CD4-positive, alpha-beta T cell (primary cell): Measurements from ENCODE around the gene MNX1. TPM values are rescaled to one million over a fixed set of nuclear protein-coding genes. Genes with fewer than 3 reads are reported as not detected.

ENCODE experiments used
- ATAC-seq: fragments of 200-7000 bp; cut with Tn5 transposase; one replicate; pipeline ENCODE4 v1.10.0; 2022; ENCODE audit warnings: mild to moderate bottlenecking; ENCODE audit not compliant: poor library complexity
- CTCF ChIA-PET: fragments of 350-600 bp; sonication (Branson Sonifier 250); formaldehyde crosslinking; loops from one replicate; lab custom pipeline; 2021; ENCODE audit warnings: antibody characterized with exemption, inconsistent platforms; lab: Charles Lee
- POLR2A ChIA-PET: fragments of 350-600 bp; sonication (Branson Sonifier 250); formaldehyde crosslinking; loops from one replicate; lab custom pipeline; 2021; ENCODE audit warnings: antibody characterized with exemption, inconsistent platforms; lab: Charles Lee
- DNase-seq, 14 experiments: peaks; one replicate each; pipeline ENCODE4 v3.0.0-alpha.2; 2013 to 2020; ENCODE audit warnings: mixed read lengths in 2 of 14
- H3K27ac ChIP-seq, 2 donors: one replicate each; pipeline versions ENCODE4 v1.5.1 to v1.7.0; 2013; ENCODE audit warnings: low read length in 2 of 2, low read depth in 1 of 2, mild to moderate bottlenecking in 1 of 2
- H3K27me3 ChIP-seq, 2 experiments: 1 replicate in 1 of 2; 2 replicates in 1 of 2; pipeline versions ENCODE4 v1.6.1 to v1.7.0; 2013; ENCODE audit warnings: low read length in 2 of 2, control low read depth in 1 of 2, mild to moderate bottlenecking in 1 of 2, moderate library complexity in 1 of 2; ENCODE audit not compliant: insufficient read depth in 2 of 2, control insufficient read depth in 1 of 2
- H3K36me3 ChIP-seq: one replicate; pipeline ENCODE4 v1.6.1; 2013; ENCODE audit warnings: low read length, control low read depth; ENCODE audit not compliant: insufficient read depth
- H3K4me1 ChIP-seq: one replicate; pipeline ENCODE4 v1.6.1; 2013; ENCODE audit warnings: low read length, control low read depth; ENCODE audit not compliant: insufficient read depth
- H3K4me3 ChIP-seq: one replicate; pipeline ENCODE4 v1.5.1; 2013; ENCODE audit warnings: mild to moderate bottlenecking, low read length, moderate library complexity
- H3K9me3 ChIP-seq, 2 experiments: 1 replicate in 1 of 2; 2 replicates in 1 of 2; pipeline versions ENCODE4 v1.6.1 to v1.7.0; 2013; ENCODE audit warnings: low read length in 2 of 2, mild to moderate bottlenecking in 2 of 2, control low read depth in 1 of 2, moderate library complexity in 1 of 2; ENCODE audit not compliant: control insufficient read depth in 1 of 2, insufficient read depth in 1 of 2
- H3K27ac Mint-ChIP-seq: one replicate; pipeline ENCODE4 v1.8.0; 2020; ENCODE audit warnings: mixed read lengths
- H3K27me3 Mint-ChIP-seq: one replicate; pipeline ENCODE4 v1.8.0; 2021; ENCODE audit warnings: mixed read lengths
- H3K36me3 Mint-ChIP-seq: one replicate; pipeline ENCODE4 v1.8.0; 2021; ENCODE audit warnings: low read depth, mixed read lengths
- H3K4me1 Mint-ChIP-seq: one replicate; pipeline ENCODE4 v1.8.0; 2021; ENCODE audit warnings: low read depth, mixed read lengths
- H3K4me3 Mint-ChIP-seq: one replicate; pipeline ENCODE4 v1.8.0; 2020; ENCODE audit warnings: mild to moderate bottlenecking, mixed read lengths
- H3K9me3 Mint-ChIP-seq: one replicate; pipeline ENCODE4 v1.8.0; 2020; ENCODE audit warnings: mixed read lengths
- intact Hi-C, 2 experiments: fragments of 100-400 bp; cut with DNase I in 1 of 2; cut with micrococcal nuclease in 1 of 2; formaldehyde crosslinking; loops; one replicate each; pipeline versions ENCODE4 v1.15.1 to v1.9.0; 2023 to 2025; cut with DNase I, micrococcal nuclease
- total RNA-seq, 174 experiments: library from RNA in 2 of 174; stranded (reverse) in 2 of 174; gene quantifications; one replicate each; pipeline ENCODE4 v1.2.3 and lab custom pipeline; 2021 to 2026
- TF ChIP-seq, protein P1 (sequence below): fragments of 200-600 bp; IDR thresholded peaks from one replicate; pipeline ENCODE4 v1.8.0; 2022; ENCODE audit warnings: antibody characterized with exemption, mild to moderate bottlenecking

The MNX1 gene
- total RNA-seq, 2 experiments from 2014 or later, result 0.14 TPM; not detected in 1

DNA sequence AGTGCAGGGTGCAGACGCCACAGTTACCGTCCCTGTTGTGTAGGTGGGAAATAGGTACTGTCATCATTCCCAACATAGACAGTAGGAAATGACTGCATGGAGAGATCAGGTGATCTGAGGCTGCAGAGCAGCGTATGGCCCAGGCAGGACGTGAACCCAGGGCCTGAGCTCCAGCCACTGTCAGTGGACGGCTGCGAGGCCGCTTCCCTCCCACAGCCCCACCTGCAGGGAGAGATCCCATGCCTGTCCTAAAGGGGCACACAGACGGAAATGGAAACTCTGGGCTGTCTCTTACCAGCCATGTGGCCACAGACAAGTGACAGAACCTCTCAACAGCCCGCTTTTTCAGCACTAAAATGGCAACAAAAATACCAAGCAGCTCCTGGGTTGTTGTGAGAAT, 44.5 kb upstream of the MNX1 start:
- H3K4me3 ChIP-seq, result no peak overlapping the region
- TF ChIP-seq, protein P1, sequence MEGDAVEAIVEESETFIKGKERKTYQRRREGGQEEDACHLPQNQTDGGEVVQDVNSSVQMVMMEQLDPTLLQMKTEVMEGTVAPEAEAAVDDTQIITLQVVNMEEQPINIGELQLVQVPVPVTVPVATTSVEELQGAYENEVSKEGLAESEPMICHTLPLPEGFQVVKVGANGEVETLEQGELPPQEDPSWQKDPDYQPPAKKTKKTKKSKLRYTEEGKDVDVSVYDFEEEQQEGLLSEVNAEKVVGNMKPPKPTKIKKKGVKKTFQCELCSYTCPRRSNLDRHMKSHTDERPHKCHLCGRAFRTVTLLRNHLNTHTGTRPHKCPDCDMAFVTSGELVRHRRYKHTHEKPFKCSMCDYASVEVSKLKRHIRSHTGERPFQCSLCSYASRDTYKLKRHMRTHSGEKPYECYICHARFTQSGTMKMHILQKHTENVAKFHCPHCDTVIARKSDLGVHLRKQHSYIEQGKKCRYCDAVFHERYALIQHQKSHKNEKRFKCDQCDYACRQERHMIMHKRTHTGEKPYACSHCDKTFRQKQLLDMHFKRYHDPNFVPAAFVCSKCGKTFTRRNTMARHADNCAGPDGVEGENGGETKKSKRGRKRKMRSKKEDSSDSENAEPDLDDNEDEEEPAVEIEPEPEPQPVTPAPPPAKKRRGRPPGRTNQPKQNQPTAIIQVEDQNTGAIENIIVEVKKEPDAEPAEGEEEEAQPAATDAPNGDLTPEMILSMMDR, result no peak
- no peaks in the 10 kb centered on the region for H3K9me3 Mint-ChIP-seq
- no peak overlapping the region for H3K27ac ChIP-seq
- CTCF ChIA-PET, result no interaction called here
- H3K36me3 ChIP-seq, result no peaks in the 10 kb centered on the region
- H3K9me3 ChIP-seq, result peaks cover 0 to 12% of the 10 kb centered on the region in 2 experiments
- DNase-seq, result no peak
- intact Hi-C loops, result no loop called here
- H3K27ac Mint-ChIP-seq, result no peak overlapping the region
- H3K4me1 Mint-ChIP-seq, result no peaks in the 10 kb centered on the region
- H3K4me3 Mint-ChIP-seq, result no peak overlapping the region
- H3K27me3 Mint-ChIP-seq, result peaks cover 25% of the 10 kb centered on the region
- POLR2A ChIA-PET, result no interaction called here
- H3K27me3 ChIP-seq, result peaks cover 7 to 22% of the 10 kb centered on the region in 2 experiments
- ATAC-seq, result no peak
- no peaks in the 10 kb centered on the region for H3K36me3 Mint-ChIP-seq
- no peaks in the 10 kb centered on the region for H3K4me1 ChIP-seq

DNA sequence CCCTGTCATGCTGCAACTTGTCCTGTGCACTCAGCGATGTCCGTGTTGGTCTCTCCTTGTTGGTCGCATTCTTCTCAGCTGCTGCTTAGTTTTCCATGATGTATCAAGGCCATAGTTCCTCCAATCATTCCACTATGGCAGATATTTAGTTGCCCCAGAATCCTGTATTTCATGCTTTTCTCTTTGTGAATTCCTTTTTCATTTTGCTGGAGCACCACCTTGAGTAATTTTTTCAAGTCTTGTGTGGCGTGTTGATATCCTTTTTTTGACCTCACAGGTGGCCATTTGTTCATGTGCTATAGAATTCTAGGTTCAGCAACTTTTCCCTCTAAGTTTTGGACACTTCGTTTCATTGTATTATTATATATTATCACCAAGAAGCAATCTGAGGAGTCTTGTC, 42.7 kb upstream of the MNX1 start:
- DNase-seq, result no peak
- Mint-ChIP-seq H3K4me1 (no peaks in the 10 kb centered on the region), H3K27ac (no peak overlapping the region), H3K27me3 (peaks cover 18% of the 10 kb centered on the region), H3K4me3 (no peak overlapping the region), H3K9me3 (no peaks in the 10 kb centered on the region), H3K36me3 (no peaks in the 10 kb centered on the region)
- Histone ChIP-seq H3K36me3 (no peaks in the 10 kb centered on the region), H3K27ac (no peak overlapping the region), H3K9me3 (peaks cover 0 to 12% of the 10 kb centered on the region in 2 experiments), H3K27me3 (peaks cover 3 to 22% of the 10 kb centered on the region in 2 experiments), H3K4me3 (no peak overlapping the region), H3K4me1 (no peaks in the 10 kb centered on the region)
- no peak for ATAC-seq
- intact Hi-C loops, result no loop called here
- ChIA-PET POLR2A (no interaction called here), CTCF (no interaction called here)
- TF ChIP-seq, protein P1, result no peak

DNA sequence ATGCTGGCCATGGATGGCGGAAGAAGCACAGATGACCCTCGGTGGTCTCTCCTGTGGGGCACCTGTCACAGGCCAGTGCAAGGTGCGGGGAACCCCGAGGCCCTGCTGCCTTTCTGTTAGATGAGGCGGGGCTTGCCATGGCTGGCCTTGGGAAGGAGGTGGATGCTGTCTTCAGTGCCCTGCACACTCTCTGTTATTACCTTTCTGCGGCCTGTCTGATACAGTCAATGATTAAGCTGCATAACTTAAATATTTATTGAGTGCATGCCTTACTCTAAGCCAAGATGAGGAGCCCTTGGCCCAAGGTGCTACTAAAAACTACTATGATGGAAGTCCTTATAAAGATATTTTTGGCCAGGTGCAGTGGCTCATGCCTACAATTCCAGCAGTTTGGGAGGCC, 36.7 kb upstream of the MNX1 start:
- H3K4me1 Mint-ChIP-seq, result no peaks in the 10 kb centered on the region
- no peak overlapping the region for H3K27ac ChIP-seq
- peaks cover 12% of the 10 kb centered on the region for H3K27me3 Mint-ChIP-seq
- no peaks in the 10 kb centered on the region for H3K4me1 ChIP-seq
- no peak overlapping the region for H3K4me3 ChIP-seq
- H3K4me3 Mint-ChIP-seq, result no peak overlapping the region
- no peaks in the 10 kb centered on the region for H3K36me3 Mint-ChIP-seq
- H3K9me3 Mint-ChIP-seq, result no peaks in the 10 kb centered on the region
- H3K36me3 ChIP-seq, result no peaks in the 10 kb centered on the region
- H3K9me3 ChIP-seq, result no peaks in the 10 kb centered on the region
- intact Hi-C loops, result no loop called here
- TF ChIP-seq, protein P1, result no peak
- DNase-seq (no peak), ATAC-seq (no peak)
- POLR2A ChIA-PET, result no interaction called here
- CTCF ChIA-PET, result no interaction called here
- peaks cover 0 to 7% of the 10 kb centered on the region in 2 experiments for H3K27me3 ChIP-seq
- H3K27ac Mint-ChIP-seq, result no peak overlapping the region
